ENCODE results near the gene PLA2G4F. TPM values are rescaled to one million over a fixed set of nuclear protein-coding genes. Genes with fewer than 3 reads are reported as not detected.
A peak's percentile ranks its signal among the peaks of the same experiment; 100 is the strongest.

PLA2G4F gene
- total and polyA plus RNA-seq, 7 experiments from 2014 or later, result not detected

- ATAC-seq (no peak), DNase-seq (no peak)
- Histone ChIP-seq H3K9me3 (ENCODE audit: control insufficient read depth in 2 of 3, low read length in 3 of 3) (no peaks in the 10 kb centered on the region), H3K4me3 (ENCODE audit: low read length) (no peak overlapping the region), H3K27ac (ENCODE audit: low read depth, low read length) (no peak overlapping the region), H3K36me3 (ENCODE audit: control insufficient read depth in 2 of 3, insufficient read depth in 3 of 3, low read length in 3 of 3) (no peaks in the 10 kb centered on the region), H3K4me1 (ENCODE audit: control insufficient read depth in 2 of 2, insufficient read depth in 2 of 2, low read length in 2 of 2) (no peaks in the 10 kb centered on the region), H3K27me3 (ENCODE audit: control insufficient read depth in 2 of 2, insufficient read depth in 2 of 2, low read length in 2 of 2) (no peaks in the 10 kb centered on the region)
- H3K4me1 Mint-ChIP-seq, result peaks cover 0 to 7% (median 0%) of the 10 kb centered on the region in 7 donors
- H3K4me3 Mint-ChIP-seq, result no peak overlapping the region
- H3K9me3 Mint-ChIP-seq, result no peaks in the 10 kb centered on the region
- ChIA-PET POLR2A (no interaction called here), CTCF (interaction anchor here (0.7 kb wide), 1 partner anchor 9 kb away, joined by 7 read pairs; no protein-coding TSS in a partner anchor)
- H3K27ac Mint-ChIP-seq, result no peak overlapping the region
- H3K36me3 Mint-ChIP-seq, result no peaks in the 10 kb centered on the region
- peaks cover 0 to 7% (median 0%) of the 10 kb centered on the region in 5 donors for H3K27me3 Mint-ChIP-seq
- intact Hi-C loops (cut with micrococcal nuclease), result no loop called here
Observed at GRCh38 chr15:42139596-42139995, 16.8 kb downstream of the PLA2G4F start.

- DNase-seq (no peak), ATAC-seq (no peak)
- no peaks in the 10 kb centered on the region for H3K9me3 Mint-ChIP-seq
- Histone ChIP-seq H3K36me3 (ENCODE audit: control insufficient read depth in 2 of 3, insufficient read depth in 3 of 3, low read length in 3 of 3) (no peaks in the 10 kb centered on the region), H3K4me1 (ENCODE audit: control insufficient read depth in 2 of 2, insufficient read depth in 2 of 2, low read length in 2 of 2) (no peaks in the 10 kb centered on the region), H3K27ac (ENCODE audit: low read depth, low read length) (no peak overlapping the region), H3K27me3 (ENCODE audit: control insufficient read depth in 2 of 2, insufficient read depth in 2 of 2, low read length in 2 of 2) (no peaks in the 10 kb centered on the region), H3K4me3 (ENCODE audit: low read length) (no peak overlapping the region), H3K9me3 (ENCODE audit: control insufficient read depth in 2 of 3, low read length in 3 of 3) (no peaks in the 10 kb centered on the region)
- ChIA-PET CTCF (interaction anchor here (0.7 to 1.1 kb wide), 2 partner anchors 9 kb away, joined by 3 to 7 read pairs; no protein-coding TSS in a partner anchor), POLR2A (interaction anchor here (0.6 kb wide), 1 partner anchor 409 kb away, joined by 4 read pairs; no protein-coding TSS in a partner anchor)
- no peak overlapping the region for H3K4me3 Mint-ChIP-seq
- H3K27ac Mint-ChIP-seq, result no peak overlapping the region
- intact Hi-C loops (cut with micrococcal nuclease), result no loop called here
- H3K36me3 Mint-ChIP-seq, result no peaks in the 10 kb centered on the region
- H3K4me1 Mint-ChIP-seq, result peaks cover 0 to 7% (median 0%) of the 10 kb centered on the region in 7 donors
- H3K27me3 Mint-ChIP-seq, result peaks cover 0 to 7% (median 0%) of the 10 kb centered on the region in 5 donors
Observed at GRCh38 chr15:42138968-42139386, 17.5 kb downstream of the PLA2G4F start.

GRCh38 chr15:42138411-42138810 lies 18.0 kb downstream of the PLA2G4F start:
- H3K36me3 Mint-ChIP-seq, result no peaks in the 10 kb centered on the region
- ChIA-PET POLR2A (interaction anchor here (0.6 kb wide), 1 partner anchor 409 kb away, joined by 4 read pairs; no protein-coding TSS in a partner anchor), CTCF (interaction anchor here (1.1 kb wide), 1 partner anchor 8 kb away, joined by 3 read pairs; no protein-coding TSS in a partner anchor)
- H3K27me3 Mint-ChIP-seq, result peaks cover 0 to 8% (median under 1%) of the 10 kb centered on the region in 5 donors
- no peaks in the 10 kb centered on the region for H3K9me3 Mint-ChIP-seq
- H3K27ac Mint-ChIP-seq, result no peak overlapping the region
- H3K4me1 Mint-ChIP-seq, result peaks cover 0 to 7% (median 0%) of the 10 kb centered on the region in 7 donors
- Histone ChIP-seq H3K4me1 (ENCODE audit: control insufficient read depth in 2 of 2, insufficient read depth in 2 of 2, low read length in 2 of 2) (no peaks in the 10 kb centered on the region), H3K9me3 (ENCODE audit: control insufficient read depth in 2 of 3, low read length in 3 of 3) (no peaks in the 10 kb centered on the region), H3K27me3 (ENCODE audit: control insufficient read depth in 2 of 2, insufficient read depth in 2 of 2, low read length in 2 of 2) (no peaks in the 10 kb centered on the region), H3K36me3 (ENCODE audit: control insufficient read depth in 2 of 3, insufficient read depth in 3 of 3, low read length in 3 of 3) (no peaks in the 10 kb centered on the region), H3K27ac (ENCODE audit: low read depth, low read length) (no peak overlapping the region), H3K4me3 (ENCODE audit: low read length) (no peak overlapping the region)
- H3K4me3 Mint-ChIP-seq, result no peak overlapping the region
- intact Hi-C loops (cut with micrococcal nuclease), result no loop called here
- ATAC-seq (no peak), DNase-seq (no peak)

- no peaks in the 10 kb centered on the region for H3K27me3 ChIP-seq (ENCODE audit: control insufficient read depth in 2 of 2, insufficient read depth in 2 of 2, low read length in 2 of 2)
- H3K9me3 Mint-ChIP-seq, result no peaks in the 10 kb centered on the region
- no peak overlapping the region for H3K4me3 ChIP-seq (ENCODE audit: low read length)
- peaks cover 0 to 7% (median 0%) of the 10 kb centered on the region in 7 donors for H3K4me1 Mint-ChIP-seq
- DNase-seq (peak in 4 of 9 donors; percentile 8 to 12 (median 9)), ATAC-seq (no peak)
- ChIA-PET POLR2A (no interaction called here), CTCF (interaction anchor here (0.6 to 1.1 kb wide), 2 partner anchors 8 to 412 kb away, joined by 3 read pairs; no protein-coding TSS in a partner anchor)
- no peak overlapping the region for H3K27ac Mint-ChIP-seq
- intact Hi-C loops (cut with micrococcal nuclease), result loop anchor here (1.0 kb wide), 1 partner anchor 148 kb away; no protein-coding TSS in a partner anchor
- no peak overlapping the region for H3K4me3 Mint-ChIP-seq
- no peaks in the 10 kb centered on the region for H3K36me3 Mint-ChIP-seq
- no peaks in the 10 kb centered on the region for H3K36me3 ChIP-seq (ENCODE audit: control insufficient read depth in 2 of 3, insufficient read depth in 3 of 3, low read length in 3 of 3)
- H3K4me1 ChIP-seq (ENCODE audit: control insufficient read depth in 2 of 2, insufficient read depth in 2 of 2, low read length in 2 of 2), result no peaks in the 10 kb centered on the region
- peaks cover 0 to 6% (median 3%) of the 10 kb centered on the region in 5 donors for H3K27me3 Mint-ChIP-seq
- no peak overlapping the region for H3K27ac ChIP-seq (ENCODE audit: low read depth, low read length)
- no peaks in the 10 kb centered on the region for H3K9me3 ChIP-seq (ENCODE audit: control insufficient read depth in 2 of 3, low read length in 3 of 3)
Observed at GRCh38 chr15:42137461-42138261, 18.8 kb downstream of the PLA2G4F start.

- Mint-ChIP-seq H3K9me3 (no peaks in the 10 kb centered on the region), H3K36me3 (no peaks in the 10 kb centered on the region), H3K27me3 (peaks cover 0 to 9% (median 3%) of the 10 kb centered on the region in 5 donors), H3K27ac (no peak overlapping the region), H3K4me1 (peaks cover 0 to 7% (median 0%) of the 10 kb centered on the region in 7 donors), H3K4me3 (no peak overlapping the region)
- H3K27me3 ChIP-seq (ENCODE audit: control insufficient read depth in 2 of 2, insufficient read depth in 2 of 2, low read length in 2 of 2), result no peaks in the 10 kb centered on the region
- intact Hi-C loops (cut with micrococcal nuclease), result no loop called here
- ChIA-PET CTCF (interaction anchor here (0.6 to 1.0 kb wide), 2 partner anchors 10 to 11 kb away, joined by 3 to 8 read pairs; no protein-coding TSS in a partner anchor), POLR2A (no interaction called here)
- H3K27ac ChIP-seq (ENCODE audit: low read depth, low read length), result no peak overlapping the region
- no peaks in the 10 kb centered on the region for H3K9me3 ChIP-seq (ENCODE audit: control insufficient read depth in 2 of 3, low read length in 3 of 3)
- DNase-seq (no peak), ATAC-seq (no peak)
- no peak overlapping the region for H3K4me3 ChIP-seq (ENCODE audit: low read length)
- H3K4me1 ChIP-seq (ENCODE audit: control insufficient read depth in 2 of 2, insufficient read depth in 2 of 2, low read length in 2 of 2), result no peaks in the 10 kb centered on the region
- no peaks in the 10 kb centered on the region for H3K36me3 ChIP-seq (ENCODE audit: control insufficient read depth in 2 of 3, insufficient read depth in 3 of 3, low read length in 3 of 3)
Observed at GRCh38 chr15:42136513-42136912, 19.9 kb downstream of the PLA2G4F start.

- Mint-ChIP-seq H3K4me1 (peaks cover 0 to 7% (median 0%) of the 10 kb centered on the region in 7 donors), H3K27me3 (peaks cover 0 to 16% (median 6%) of the 10 kb centered on the region in 5 donors), H3K27ac (peak overlapping the region in 1 of 9 donors; percentile 76), H3K36me3 (no peaks in the 10 kb centered on the region), H3K4me3 (no peak overlapping the region), H3K9me3 (no peaks in the 10 kb centered on the region)
- ChIA-PET POLR2A (no interaction called here), CTCF (interaction anchor here (1.0 to 1.2 kb wide), 2 partner anchors 10 to 18 kb away, joined by 3 to 8 read pairs; no protein-coding TSS in a partner anchor)
- H3K9me3 ChIP-seq (ENCODE audit: control insufficient read depth in 2 of 3, low read length in 3 of 3), result no peaks in the 10 kb centered on the region
- ATAC-seq, result no peak
- no peaks in the 10 kb centered on the region for H3K27me3 ChIP-seq (ENCODE audit: control insufficient read depth in 2 of 2, insufficient read depth in 2 of 2, low read length in 2 of 2)
- DNase-seq, result no peak
- intact Hi-C loops (cut with micrococcal nuclease), result no loop called here
- H3K4me3 ChIP-seq (ENCODE audit: low read length), result no peak overlapping the region
- H3K27ac ChIP-seq (ENCODE audit: low read depth, low read length), result no peak overlapping the region
- no peaks in the 10 kb centered on the region for H3K4me1 ChIP-seq (ENCODE audit: control insufficient read depth in 2 of 2, insufficient read depth in 2 of 2, low read length in 2 of 2)
- no peaks in the 10 kb centered on the region for H3K36me3 ChIP-seq (ENCODE audit: control insufficient read depth in 2 of 3, insufficient read depth in 3 of 3, low read length in 3 of 3)
Observed at GRCh38 chr15:42135351-42135750, 21.1 kb downstream of the PLA2G4F start.

All from naive thymus-derived CD4-positive, alpha-beta T cell (primary cell).